Peyer's patch (tissue), 4 donors: ENCODE data around the gene TTI1.

Experiments used
- POLR2A ChIP-seq, 2 donors: fragments of 450-650 bp; IDR thresholded peaks; one replicate each; pipeline ENCODE4 v1.5.1; 2017; ENCODE audit warnings: antibody characterized with exemption in 2 of 2, mild to moderate bottlenecking in 2 of 2, moderate library complexity in 2 of 2
- TF ChIP-seq, protein P1 (sequence below), 6 experiments: fragments of 450-650 bp in 4 of 6; fragments of 200-600 bp in 2 of 6; sonication (generic) in 1 of 6; IDR thresholded peaks; one replicate each; pipeline ENCODE4 v1.5.1; 2017 to 2019; ENCODE audit warnings: antibody characterized with exemption in 6 of 6, mild to moderate bottlenecking in 3 of 6, moderate library complexity in 1 of 6

GRCh38 chr20:37995856-37996605 is 37.2 kb downstream of the TTI1 start:
- TF ChIP-seq, protein P1, sequence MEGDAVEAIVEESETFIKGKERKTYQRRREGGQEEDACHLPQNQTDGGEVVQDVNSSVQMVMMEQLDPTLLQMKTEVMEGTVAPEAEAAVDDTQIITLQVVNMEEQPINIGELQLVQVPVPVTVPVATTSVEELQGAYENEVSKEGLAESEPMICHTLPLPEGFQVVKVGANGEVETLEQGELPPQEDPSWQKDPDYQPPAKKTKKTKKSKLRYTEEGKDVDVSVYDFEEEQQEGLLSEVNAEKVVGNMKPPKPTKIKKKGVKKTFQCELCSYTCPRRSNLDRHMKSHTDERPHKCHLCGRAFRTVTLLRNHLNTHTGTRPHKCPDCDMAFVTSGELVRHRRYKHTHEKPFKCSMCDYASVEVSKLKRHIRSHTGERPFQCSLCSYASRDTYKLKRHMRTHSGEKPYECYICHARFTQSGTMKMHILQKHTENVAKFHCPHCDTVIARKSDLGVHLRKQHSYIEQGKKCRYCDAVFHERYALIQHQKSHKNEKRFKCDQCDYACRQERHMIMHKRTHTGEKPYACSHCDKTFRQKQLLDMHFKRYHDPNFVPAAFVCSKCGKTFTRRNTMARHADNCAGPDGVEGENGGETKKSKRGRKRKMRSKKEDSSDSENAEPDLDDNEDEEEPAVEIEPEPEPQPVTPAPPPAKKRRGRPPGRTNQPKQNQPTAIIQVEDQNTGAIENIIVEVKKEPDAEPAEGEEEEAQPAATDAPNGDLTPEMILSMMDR (IDR thresholded peaks at IDR 0.05) = no peak
- TF ChIP-seq POLR2A (IDR thresholded peaks at IDR 0.05) = no peak
